ENCODE data around the gene TDRD9.
"Not testable (repeated sequence)": the region's sequence is repeated elsewhere in the genome, so short reads cannot be mapped to it uniquely, and the experiment has no call there.

Gene TDRD9

GRCh38 chr14:103980623-103981238, 52.5 kb downstream of the TDRD9 start:
- H3K4me3 Mint-ChIP-seq, H3K4me1 Mint-ChIP-seq, H3K9me3 Mint-ChIP-seq, H3K27me3 Mint-ChIP-seq, H3K36me3 Mint-ChIP-seq, H3K27ac Mint-ChIP-seq: not testable (repeated sequence)

- H3K4me3 Mint-ChIP-seq, result no peak overlapping the region
- H3K4me1 Mint-ChIP-seq, result no peaks in the 10 kb centered on the region
- H3K27me3 Mint-ChIP-seq, result peaks cover 12% of the 10 kb centered on the region
- H3K36me3 Mint-ChIP-seq, result peaks cover 7% of the 10 kb centered on the region
- no peak overlapping the region for H3K27ac Mint-ChIP-seq
- peaks cover 8% of the 10 kb centered on the region for H3K9me3 Mint-ChIP-seq
These were observed 55.9 kb downstream of the TDRD9 start for GRCh38 chr14:103984196-103984595.

DNA sequence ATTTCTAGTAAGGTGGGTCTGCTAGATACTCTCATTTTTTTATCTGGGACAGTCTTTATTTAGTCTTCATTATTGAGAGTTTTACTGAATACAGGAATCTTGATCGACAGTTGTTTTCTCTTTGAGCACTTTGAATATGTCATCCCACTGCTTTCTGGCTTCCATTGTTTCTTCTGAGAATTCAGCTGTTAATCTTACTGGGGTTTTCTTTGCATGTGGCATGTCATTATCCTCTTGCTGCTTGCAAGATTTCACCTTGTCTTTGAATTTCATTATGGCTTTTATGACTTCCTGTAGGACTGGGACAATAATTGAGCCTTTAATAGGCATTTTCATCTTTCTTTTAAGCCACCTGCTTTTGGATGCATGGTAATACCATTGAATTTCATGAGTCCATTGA, 60.8 kb downstream of the TDRD9 start:
- no peaks in the 10 kb centered on the region for H3K4me1 Mint-ChIP-seq
- no peak overlapping the region for H3K4me3 Mint-ChIP-seq
- H3K36me3 Mint-ChIP-seq, result peaks cover 10% of the 10 kb centered on the region
- H3K27ac Mint-ChIP-seq, result no peak overlapping the region
- H3K27me3 Mint-ChIP-seq, result peaks cover 25% of the 10 kb centered on the region
- H3K9me3 Mint-ChIP-seq, result peaks cover 12% of the 10 kb centered on the region

- Mint-ChIP-seq H3K9me3 (peaks cover 12% of the 10 kb centered on the region), H3K4me3 (no peak overlapping the region), H3K27me3 (peaks cover 25% of the 10 kb centered on the region), H3K36me3 (peaks cover 10% of the 10 kb centered on the region), H3K27ac (no peak overlapping the region), H3K4me1 (no peaks in the 10 kb centered on the region)
These were observed 61.7 kb downstream of the TDRD9 start for GRCh38 chr14:103989964-103990363.

DNA sequence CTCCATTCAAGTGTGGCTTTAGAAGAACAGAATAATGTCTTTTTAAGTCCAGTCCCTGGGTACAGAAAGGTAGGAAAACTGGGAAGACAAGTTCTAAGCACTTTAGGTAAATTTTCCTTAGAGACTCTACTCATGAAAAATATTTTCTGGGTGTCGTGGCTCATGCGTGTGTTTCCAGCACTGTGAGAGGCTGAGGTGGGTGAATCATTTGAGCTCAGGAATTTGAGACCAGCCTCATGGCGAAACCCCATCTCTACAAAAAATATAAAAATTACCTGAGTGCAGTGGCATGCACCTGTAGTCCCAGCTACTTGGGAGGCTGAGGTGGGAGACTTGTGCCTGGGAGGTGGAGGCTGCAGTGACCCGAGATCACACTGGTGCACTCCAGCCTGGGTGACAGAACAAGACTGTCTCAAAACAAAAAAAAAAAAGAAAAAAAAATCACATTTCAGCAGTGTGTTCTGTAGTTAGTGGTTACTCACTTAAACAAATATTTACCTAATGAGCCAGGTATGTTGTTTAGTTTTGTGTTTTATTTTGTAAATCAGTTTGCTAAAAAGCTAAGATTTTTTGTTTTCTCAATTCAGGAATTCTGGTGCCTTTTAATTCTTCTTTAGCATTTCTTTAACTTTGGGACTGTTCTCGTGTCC, 66.4 kb downstream of the TDRD9 start:
- Mint-ChIP-seq H3K27ac (no peak overlapping the region), H3K4me1 (no peaks in the 10 kb centered on the region), H3K36me3 (peaks cover 1% of the 10 kb centered on the region), H3K4me3 (no peak overlapping the region), H3K9me3 (no peaks in the 10 kb centered on the region), H3K27me3 (peaks cover 13% of the 10 kb centered on the region)

- Mint-ChIP-seq H3K4me1 (no peaks in the 10 kb centered on the region), H3K27ac (no peak overlapping the region), H3K4me3 (no peak overlapping the region), H3K9me3 (no peaks in the 10 kb centered on the region), H3K27me3 (peaks cover 6% of the 10 kb centered on the region), H3K36me3 (no peaks in the 10 kb centered on the region)
These were observed 67.6 kb downstream of the TDRD9 start for GRCh38 chr14:103995876-103996275.

DNA sequence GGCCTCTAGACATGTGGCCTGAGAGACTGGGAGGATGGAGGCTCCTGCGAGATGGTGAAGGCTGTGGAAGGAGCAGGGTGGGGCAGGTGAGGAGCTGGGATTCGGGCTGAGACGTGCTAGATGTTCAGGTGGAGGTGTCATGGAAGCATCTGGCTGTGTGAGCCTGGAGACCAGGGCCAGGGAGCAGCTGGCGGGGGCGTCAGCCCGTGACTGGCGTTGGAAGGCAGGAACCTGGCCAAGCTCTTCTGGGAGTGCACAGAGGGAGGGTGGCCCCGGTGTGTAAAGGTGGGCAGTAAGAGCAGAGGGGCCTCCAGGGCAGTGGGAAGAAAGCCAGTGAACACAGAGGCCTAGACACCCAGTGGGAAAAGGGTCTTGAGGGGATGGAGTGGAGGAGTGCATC, 69.1 kb downstream of the TDRD9 start:
- Mint-ChIP-seq H3K4me1 (no peaks in the 10 kb centered on the region), H3K4me3 (no peak overlapping the region), H3K27ac (no peak overlapping the region), H3K9me3 (no peaks in the 10 kb centered on the region), H3K36me3 (no peaks in the 10 kb centered on the region), H3K27me3 (peaks cover 6% of the 10 kb centered on the region)

- no peak overlapping the region for H3K4me3 Mint-ChIP-seq
- H3K9me3 Mint-ChIP-seq, result no peaks in the 10 kb centered on the region
These were observed 69.8 kb downstream of the TDRD9 start for GRCh38 chr14:103998027-103998426.

DNA sequence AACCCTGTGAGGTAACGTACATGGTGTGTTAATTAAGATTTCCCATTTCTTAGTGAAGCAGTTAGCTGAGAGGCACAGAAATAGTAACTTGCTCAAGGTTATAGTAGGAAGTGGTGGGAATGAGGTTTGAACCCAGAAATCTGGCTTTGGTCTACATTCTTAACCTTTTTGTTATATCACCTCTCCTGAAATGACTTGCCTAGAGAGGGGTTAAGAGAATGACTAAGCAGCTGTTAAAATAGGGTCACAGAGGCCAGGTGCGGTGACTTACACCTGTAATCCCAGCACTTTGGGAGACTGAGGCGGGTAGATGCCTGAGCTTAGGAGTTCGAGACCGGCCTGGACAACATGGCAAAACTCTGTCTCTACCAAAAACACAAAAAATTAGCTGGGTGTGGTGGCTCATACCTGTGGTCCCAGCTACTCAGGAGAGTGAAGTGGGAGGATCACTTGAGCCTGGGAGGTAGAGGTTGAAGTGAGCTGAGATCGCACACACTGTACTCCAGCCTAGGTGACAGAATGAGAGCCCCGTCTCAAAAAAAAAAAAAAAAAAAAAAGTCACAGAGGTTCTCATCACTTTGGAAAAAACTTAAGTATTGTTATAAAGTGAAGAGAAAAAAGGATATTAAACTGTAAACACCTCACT, 71.7 kb downstream of the TDRD9 start:
- H3K4me3 Mint-ChIP-seq, result no peak overlapping the region
- H3K4me1 Mint-ChIP-seq, result no peaks in the 10 kb centered on the region
- no peak overlapping the region for H3K27ac Mint-ChIP-seq
- peaks cover 2% of the 10 kb centered on the region for H3K27me3 Mint-ChIP-seq
- no peaks in the 10 kb centered on the region for H3K9me3 Mint-ChIP-seq
- no peaks in the 10 kb centered on the region for H3K36me3 Mint-ChIP-seq

More at GRCh38 chr14:103998027-103998426, 69.8 kb downstream of the TDRD9 start:
- peaks cover 6% of the 10 kb centered on the region for H3K27me3 Mint-ChIP-seq
- no peak overlapping the region for H3K27ac Mint-ChIP-seq
- H3K4me1 Mint-ChIP-seq, result no peaks in the 10 kb centered on the region
- no peaks in the 10 kb centered on the region for H3K36me3 Mint-ChIP-seq

DNA sequence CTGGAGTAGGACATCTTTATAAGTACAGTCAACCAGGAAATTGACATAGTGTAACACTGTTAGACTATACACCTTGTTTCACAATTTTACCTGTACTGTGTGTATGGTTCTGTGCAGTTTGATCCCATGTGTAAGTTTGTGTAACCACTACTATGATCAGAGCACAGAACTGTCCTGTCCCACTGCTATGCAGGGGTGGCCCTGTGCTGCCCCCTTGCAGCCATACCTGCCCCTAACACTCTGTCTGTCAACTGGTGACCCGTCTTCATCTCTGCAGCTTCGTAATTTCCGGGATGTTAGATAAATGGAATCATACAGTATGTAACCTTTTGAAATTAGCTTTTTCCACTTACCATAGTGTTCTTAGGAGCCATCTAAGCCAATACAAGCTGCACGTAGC, 72.7 kb downstream of the TDRD9 start:
- Mint-ChIP-seq H3K27me3 (no peaks in the 10 kb centered on the region), H3K9me3 (no peaks in the 10 kb centered on the region), H3K36me3 (no peaks in the 10 kb centered on the region), H3K4me3 (no peak overlapping the region), H3K4me1 (no peaks in the 10 kb centered on the region), H3K27ac (no peak overlapping the region)

DNA sequence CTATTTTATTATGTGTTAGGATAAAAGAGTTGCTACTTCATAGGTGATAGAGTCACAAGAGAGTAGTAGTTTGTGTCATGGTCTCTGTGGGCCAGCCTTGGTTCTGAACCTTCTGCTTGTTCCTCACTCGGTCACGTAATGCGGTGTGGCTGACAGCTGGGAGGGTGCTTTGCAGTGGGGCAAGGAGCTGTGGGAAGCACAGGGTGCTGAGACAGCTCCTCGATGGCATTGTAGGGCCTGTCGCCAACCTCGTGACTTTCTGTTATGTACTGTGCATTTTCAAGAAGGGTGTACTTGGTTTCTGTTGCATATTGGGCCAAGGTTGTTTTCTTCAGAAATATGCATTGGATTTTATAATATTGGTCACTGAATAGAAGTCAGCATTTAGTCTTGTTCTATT, 75.4 kb downstream of the TDRD9 start:
- Mint-ChIP-seq H3K9me3 (no peaks in the 10 kb centered on the region), H3K4me1 (no peaks in the 10 kb centered on the region), H3K27ac (no peak overlapping the region), H3K4me3 (no peak overlapping the region), H3K27me3 (peaks cover 2% of the 10 kb centered on the region), H3K36me3 (no peaks in the 10 kb centered on the region)

DNA sequence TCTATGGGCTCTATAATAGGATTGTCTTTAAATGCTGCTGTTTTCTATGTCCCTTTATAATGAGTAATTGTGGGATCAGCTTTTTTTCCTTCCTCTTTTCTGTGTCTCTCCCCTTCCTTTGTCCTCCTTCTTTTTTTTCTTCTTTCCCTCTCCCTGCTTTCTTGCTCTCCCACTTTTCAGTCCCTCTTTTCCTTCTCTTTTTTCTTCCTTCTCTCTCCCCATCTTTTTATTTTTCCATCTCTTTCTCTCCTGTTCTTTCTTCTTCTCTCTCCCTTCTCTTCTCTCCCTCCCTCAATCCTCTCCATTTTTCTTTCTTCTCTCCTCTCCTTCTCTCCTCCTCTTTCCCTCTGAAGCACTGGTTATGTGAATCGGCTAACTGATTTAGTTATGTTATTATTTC, 76.6 kb downstream of the TDRD9 start:
- Mint-ChIP-seq H3K4me3 (no peak overlapping the region), H3K27ac (no peak overlapping the region), H3K9me3 (no peaks in the 10 kb centered on the region), H3K36me3 (no peaks in the 10 kb centered on the region), H3K27me3 (peaks cover 2% of the 10 kb centered on the region), H3K4me1 (no peaks in the 10 kb centered on the region)

DNA sequence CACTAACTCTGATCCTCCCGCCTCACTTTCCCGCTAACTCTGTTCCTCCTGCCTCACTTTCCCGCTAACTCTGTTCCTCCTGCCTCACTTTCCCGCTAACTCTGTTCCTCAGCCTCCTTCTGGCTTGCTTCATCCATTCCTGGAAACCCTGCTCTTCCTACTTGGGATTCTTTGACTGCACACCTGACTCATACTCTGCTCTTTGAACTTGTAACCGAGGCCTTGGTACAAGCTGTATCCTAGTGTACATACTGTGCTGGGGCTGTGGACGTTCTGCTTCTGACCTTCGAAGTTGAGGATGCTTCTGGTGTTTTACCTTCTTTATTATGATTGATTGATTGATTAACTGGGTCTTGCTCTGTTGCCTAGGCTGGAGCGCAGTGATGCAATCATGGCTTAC, 77.2 kb downstream of the TDRD9 start:
- Mint-ChIP-seq H3K9me3 (no peaks in the 10 kb centered on the region), H3K4me1 (no peaks in the 10 kb centered on the region), H3K4me3 (no peak overlapping the region), H3K36me3 (no peaks in the 10 kb centered on the region), H3K27ac (no peak overlapping the region), H3K27me3 (peaks cover 2% of the 10 kb centered on the region)

- Mint-ChIP-seq H3K4me3 (no peak overlapping the region), H3K27me3 (peaks cover 2% of the 10 kb centered on the region), H3K4me1 (no peaks in the 10 kb centered on the region), H3K36me3 (no peaks in the 10 kb centered on the region), H3K9me3 (no peaks in the 10 kb centered on the region), H3K27ac (no peak overlapping the region)
These were observed 78.9 kb downstream of the TDRD9 start for GRCh38 chr14:104007121-104007520.

DNA sequence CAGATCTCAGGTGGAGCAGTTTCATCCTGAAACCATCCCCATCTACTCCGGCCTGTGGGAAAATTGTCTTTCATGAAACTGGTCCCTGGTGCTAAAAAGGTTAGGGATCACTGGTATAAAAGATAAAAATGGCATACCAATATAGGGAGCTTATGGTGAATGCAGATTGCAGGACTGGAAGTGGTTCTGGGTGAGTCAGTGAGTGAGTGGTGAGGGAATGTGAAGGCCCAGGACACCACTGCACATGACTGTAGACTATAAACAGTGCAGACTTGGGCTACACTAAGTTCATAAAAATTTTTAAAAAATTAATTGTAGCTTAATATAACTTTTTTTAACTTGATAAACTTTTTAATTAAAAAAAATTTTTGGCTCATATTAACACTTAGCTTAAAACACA, 81.0 kb downstream of the TDRD9 start:
- peaks cover 2% of the 10 kb centered on the region for H3K27me3 Mint-ChIP-seq
- no peak overlapping the region for H3K27ac Mint-ChIP-seq
- no peaks in the 10 kb centered on the region for H3K9me3 Mint-ChIP-seq
- H3K36me3 Mint-ChIP-seq, result no peaks in the 10 kb centered on the region
- no peaks in the 10 kb centered on the region for H3K4me1 Mint-ChIP-seq
- H3K4me3 Mint-ChIP-seq, result no peak overlapping the region

DNA sequence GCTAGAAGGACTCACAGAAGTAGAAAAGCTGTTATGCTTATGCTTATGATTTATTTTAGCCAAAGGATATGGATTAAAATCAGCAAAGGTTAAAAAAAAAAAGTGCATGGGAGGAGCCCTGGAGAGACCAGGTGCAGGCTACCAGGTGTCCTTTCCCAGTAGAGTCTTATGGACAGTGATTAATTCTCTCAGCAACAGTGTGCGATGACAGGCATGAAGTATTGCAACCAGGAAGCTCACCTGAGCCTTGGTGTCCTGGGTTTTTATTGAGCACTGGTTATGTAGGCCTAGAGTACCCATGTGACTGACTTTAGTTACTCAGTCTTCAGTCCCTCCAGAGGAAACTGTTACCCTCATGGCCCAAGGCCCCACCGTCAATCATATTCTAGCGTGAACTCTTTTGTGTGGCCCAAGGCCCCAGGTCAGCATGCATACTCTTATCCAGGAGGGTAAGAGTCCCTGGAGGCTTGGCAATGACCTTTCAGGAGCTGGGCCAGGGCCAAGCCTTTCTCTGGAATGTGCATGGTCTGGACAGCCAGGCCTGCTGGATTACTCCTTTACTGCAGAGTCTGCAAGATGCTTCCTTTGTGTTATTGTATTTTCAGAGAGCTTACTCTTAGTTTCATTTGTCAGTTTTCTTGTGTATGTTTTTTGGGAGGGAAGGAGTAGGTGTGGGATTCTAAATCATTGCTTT, 83.7 kb downstream of the TDRD9 start:
- Mint-ChIP-seq H3K9me3 (no peaks in the 10 kb centered on the region), H3K36me3 (no peaks in the 10 kb centered on the region), H3K27me3 (no peaks in the 10 kb centered on the region), H3K4me3 (no peak overlapping the region), H3K27ac (no peak overlapping the region), H3K4me1 (no peaks in the 10 kb centered on the region)
